Endothelial cell of umbilical vein (primary cell): Measurements from ENCODE around the gene ACTMAP. TPM values are rescaled to one million over a fixed set of nuclear protein-coding genes. Genes with fewer than 3 reads are reported as not detected.
A peak's percentile ranks its signal among the peaks of the same experiment; 100 is the strongest.

ENCODE experiments used
- BruUV-seq: library from RNA; stranded (reverse); fragments of 400-500 nt; replicated peaks from 2 replicates; lab custom pipeline; 2021; lab: Mats Ljungman, UMichigan
- CTCF ChIA-PET: fragments of 300-600, 350-600 bp; sonication (Branson Sonifier 250); formaldehyde crosslinking; loops from one replicate; lab custom pipeline; 2021; ENCODE audit warnings: antibody characterized with exemption, inconsistent platforms; lab: Charles Lee
- POLR2A ChIA-PET: fragments of 300-600, 350-600 bp; sonication (Branson Sonifier 250); formaldehyde crosslinking; loops from one replicate; lab custom pipeline; 2021; ENCODE audit warnings: antibody characterized with exemption, inconsistent platforms; lab: Charles Lee
- DNase-seq: peaks from one replicate; pipeline ENCODE4 v3.0.0-alpha.2; 2011; ENCODE audit warnings: low read depth, low spot score
- FAIRE-seq: peaks from 2 replicates; lab custom pipeline; 2011; peaks lifted over from hg19 to GRCh38; lab: Jason Lieb, UNC
- H2AFZ ChIP-seq: 2 replicates; pipeline ENCODE4 v1.6.0; 2012; ENCODE audit warnings: low read depth, low read length, control low read depth, inconsistent platforms
- H3K27ac ChIP-seq: 2 replicates; pipeline ENCODE4 v1.5.1; 2011; ENCODE audit warnings: low read depth, mild to moderate bottlenecking, control low read depth, low read length, moderate library complexity; ENCODE audit not compliant: insufficient read depth
- H3K27me3 ChIP-seq, 2 experiments: 2 replicates each; pipeline versions ENCODE4 v1.6.0 to v1.6.1; 2011; ENCODE audit warnings: low read length in 2 of 2, mixed read lengths in 1 of 2; ENCODE audit not compliant: control insufficient read depth in 2 of 2, insufficient read depth in 2 of 2
- H3K36me3 ChIP-seq, 2 experiments: 2 replicates in 1 of 2; 3 replicates in 1 of 2; pipeline ENCODE4 v1.5.1; 2011; ENCODE audit warnings: low read length in 2 of 2, mild to moderate bottlenecking in 1 of 2, moderate library complexity in 1 of 2; ENCODE audit not compliant: control insufficient read depth in 2 of 2, insufficient read depth in 2 of 2; ENCODE audit errors: extremely low read depth in 1 of 2
- H3K4me1 ChIP-seq: 3 replicates; pipeline ENCODE4 v1.5.1; 2011; ENCODE audit warnings: mild to moderate bottlenecking, low read length; ENCODE audit not compliant: control insufficient read depth, insufficient read depth; ENCODE audit errors: extremely low read depth
- H3K4me2 ChIP-seq: 2 replicates; pipeline ENCODE4 v1.6.1; 2011; ENCODE audit warnings: low read length, control low read depth, mixed read lengths; ENCODE audit not compliant: insufficient read depth
- H3K4me3 ChIP-seq, 3 experiments: fragments of 200-600 bp in 1 of 3; sonication (generic), shearing (Covaris generic) in 1 of 3; replicated peaks in 1 of 3; 2 replicates each; pipeline ENCODE4 v1.5.1; 2011 to 2016; ENCODE audit warnings: control low read depth in 3 of 3, low read length in 3 of 3, mild to moderate bottlenecking in 2 of 3, inconsistent platforms in 1 of 3, low read depth in 1 of 3, moderate library complexity in 1 of 3; ENCODE audit not compliant: insufficient read depth in 1 of 3
- H3K79me2 ChIP-seq: 2 replicates; pipeline ENCODE4 v1.6.0; 2012; ENCODE audit warnings: low read length, inconsistent platforms; ENCODE audit not compliant: control insufficient read depth, insufficient read depth
- H3K9ac ChIP-seq: replicated peaks from 2 replicates; pipeline ENCODE3; 2011; ENCODE audit warnings: low read length, control low read depth; ENCODE audit not compliant: insufficient read depth; ENCODE audit errors: extremely low read depth
- H3K9me1 ChIP-seq: replicated peaks from 3 replicates; pipeline ENCODE4 v1.6.0; 2011; ENCODE audit warnings: mild to moderate bottlenecking, low read length; ENCODE audit not compliant: control insufficient read depth, insufficient read depth; ENCODE audit errors: extremely low read depth
- H3K9me3 ChIP-seq: replicated peaks from 2 replicates; pipeline ENCODE4 v1.5.1; 2012; ENCODE audit warnings: low read length, inconsistent platforms; ENCODE audit not compliant: control insufficient read depth, insufficient read depth
- H4K20me1 ChIP-seq: replicated peaks from 2 replicates; pipeline ENCODE3; 2011; ENCODE audit warnings: mild to moderate bottlenecking, low read length; ENCODE audit not compliant: control insufficient read depth, insufficient read depth; ENCODE audit errors: extremely low read depth
- EZH2 ChIP-seq: IDR thresholded peaks from 2 replicates; pipeline ENCODE4 v1.6.1; 2012; ENCODE audit warnings: borderline replicate concordance, low read depth, mild to moderate bottlenecking, moderate library complexity, low read length, inconsistent platforms; ENCODE audit not compliant: severe bottlenecking
- FOS ChIP-seq: IDR thresholded peaks from 2 replicates; pipeline ENCODE4 v1.6.1; 2011; ENCODE audit warnings: mild to moderate bottlenecking, low read length, moderate library complexity, borderline replicate concordance; ENCODE audit not compliant: insufficient read depth
- GATA2 ChIP-seq: IDR thresholded peaks from 2 replicates; pipeline ENCODE4 v1.7.0; 2011; ENCODE audit warnings: low read depth, mild to moderate bottlenecking, moderate library complexity, mixed read lengths, low read length; ENCODE audit not compliant: insufficient read length, insufficient read depth
- JUN ChIP-seq: IDR thresholded peaks from 2 replicates; pipeline ENCODE4 v1.6.1; 2011; ENCODE audit warnings: borderline replicate concordance, low read depth; ENCODE audit not compliant: insufficient read length, insufficient read depth
- MYC ChIP-seq: IDR thresholded peaks from one replicate; pipeline ENCODE4 v1.6.1; 2011; ENCODE audit warnings: mild to moderate bottlenecking, low read depth, low read length
- POLR2A ChIP-seq: IDR thresholded peaks from 2 replicates; pipeline ENCODE4 v1.6.1; 2012; ENCODE audit warnings: low read depth, mild to moderate bottlenecking, control low read depth, low read length
- POLR2AphosphoS5 ChIP-seq: IDR thresholded peaks from 2 replicates; pipeline ENCODE4 v1.6.1; 2012; ENCODE audit warnings: low read depth, mild to moderate bottlenecking, control low read depth, low read length, moderate library complexity; ENCODE audit not compliant: insufficient read depth
- dilution Hi-C: fragments of 300-500 bp; cut with MboI; formaldehyde crosslinking; loops from one replicate; pipeline ENCODE4 v1.15.0; 2019; ENCODE audit warnings: low sequenced_read_pairs; ENCODE audit not compliant: extremely low pct_ligation_motif_present
- intact Hi-C: fragments of 100-400 bp; cut with micrococcal nuclease; formaldehyde crosslinking; loops from one replicate; pipeline ENCODE4 v1.10.0; 2022
- polyA plus RNA-seq, 4 experiments: library from polyadenylated mRNA; depleted of rRNA in 3 of 4; stranded (reverse) in 3 of 4; unstranded in 1 of 4; fragments of >200 nt; gene quantifications; 2 replicates each; pipeline versions ENCODE4 v1.2.1 to v1.2.3, GENCODE V29; 2011 to 2012; ENCODE audit warnings: missing spikeins in 1 of 4
- total RNA-seq: library from RNA; stranded (reverse); gene quantifications from 2 replicates; pipeline ENCODE4 v1.2.3, GENCODE V29; 2021
- TF ChIP-seq, protein P1 (sequence below), 2 donors: IDR thresholded peaks; 1 replicate in 1 of 2; 2 replicates in 1 of 2; pipeline ENCODE4 v1.5.1; 2011; ENCODE audit warnings: low read length in 2 of 2, mild to moderate bottlenecking in 2 of 2, moderate library complexity in 2 of 2, control low read depth in 1 of 2, inconsistent platforms in 1 of 2, low read depth in 1 of 2; ENCODE audit not compliant: insufficient read depth in 1 of 2; ENCODE audit errors: extremely low read depth in 1 of 2
- TF ChIP-seq, protein P2 (sequence below): IDR thresholded peaks from 2 replicates; pipeline ENCODE4 v1.6.1; 2011; ENCODE audit not compliant: insufficient read depth, insufficient read length

The ACTMAP gene
- total and polyA plus RNA-seq, 2 donors (not counting 3 experiments of a cell fraction or from before 2014, with no cell fraction given), result 5.2 to 9.1 TPM

GRCh38 chr19:40739871-40740703, 10.2 kb downstream of the ACTMAP start:
- ChIA-PET POLR2A (no interaction called here), CTCF (no interaction called here)
- dilution Hi-C loops, result no loop called here
- no peak for DNase-seq
- H3K9me1 ChIP-seq, result no peaks in the 10 kb centered on the region
- no peak for FAIRE-seq
- TF ChIP-seq, protein P1, sequence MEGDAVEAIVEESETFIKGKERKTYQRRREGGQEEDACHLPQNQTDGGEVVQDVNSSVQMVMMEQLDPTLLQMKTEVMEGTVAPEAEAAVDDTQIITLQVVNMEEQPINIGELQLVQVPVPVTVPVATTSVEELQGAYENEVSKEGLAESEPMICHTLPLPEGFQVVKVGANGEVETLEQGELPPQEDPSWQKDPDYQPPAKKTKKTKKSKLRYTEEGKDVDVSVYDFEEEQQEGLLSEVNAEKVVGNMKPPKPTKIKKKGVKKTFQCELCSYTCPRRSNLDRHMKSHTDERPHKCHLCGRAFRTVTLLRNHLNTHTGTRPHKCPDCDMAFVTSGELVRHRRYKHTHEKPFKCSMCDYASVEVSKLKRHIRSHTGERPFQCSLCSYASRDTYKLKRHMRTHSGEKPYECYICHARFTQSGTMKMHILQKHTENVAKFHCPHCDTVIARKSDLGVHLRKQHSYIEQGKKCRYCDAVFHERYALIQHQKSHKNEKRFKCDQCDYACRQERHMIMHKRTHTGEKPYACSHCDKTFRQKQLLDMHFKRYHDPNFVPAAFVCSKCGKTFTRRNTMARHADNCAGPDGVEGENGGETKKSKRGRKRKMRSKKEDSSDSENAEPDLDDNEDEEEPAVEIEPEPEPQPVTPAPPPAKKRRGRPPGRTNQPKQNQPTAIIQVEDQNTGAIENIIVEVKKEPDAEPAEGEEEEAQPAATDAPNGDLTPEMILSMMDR (IDR thresholded peaks at IDR 0.05; ENCODE audit: extremely low read depth in 1 of 2, insufficient read depth in 1 of 2, low read depth in 1 of 2, low read length in 2 of 2), result no peak
- TF ChIP-seq EZH2 (no peak), GATA2 (no peak), MYC (no peak), FOS (no peak), POLR2AphosphoS5 (no peak), JUN (no peak), POLR2A (no peak)
- TF ChIP-seq, protein P2, sequence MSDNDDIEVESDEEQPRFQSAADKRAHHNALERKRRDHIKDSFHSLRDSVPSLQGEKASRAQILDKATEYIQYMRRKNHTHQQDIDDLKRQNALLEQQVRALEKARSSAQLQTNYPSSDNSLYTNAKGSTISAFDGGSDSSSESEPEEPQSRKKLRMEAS, result no peak
- no peaks in the 10 kb centered on the region for H4K20me1 ChIP-seq
- no peaks in the 10 kb centered on the region for H3K79me2 ChIP-seq
- peaks cover 3% of the 10 kb centered on the region for H3K4me1 ChIP-seq
- no peak overlapping the region for H3K4me3 ChIP-seq
- no peak overlapping the region for H2AFZ ChIP-seq
- H3K27me3 ChIP-seq, result no peaks in the 10 kb centered on the region
- H3K9ac ChIP-seq, result no peak overlapping the region
- intact Hi-C loops, result no loop called here
- H3K27ac ChIP-seq, result no peak overlapping the region
- no peaks in the 10 kb centered on the region for H3K9me3 ChIP-seq
- peaks cover 9 to 22% of the 10 kb centered on the region in 2 experiments for H3K36me3 ChIP-seq
- no peak overlapping the region for H3K4me2 ChIP-seq
- TSS peak; percentile 57 for BruUV-seq
